RWPE2 (cell line): ENCODE data around the gene CUTA.
A peak's percentile ranks its signal among the peaks of the same experiment; 100 is the strongest.

Experiments
- ATAC-seq: fragments of 200-7000 bp; cut with Tn5 transposase; 3 replicates; pipeline ENCODE4 v1.9.1; 2021; ENCODE audit warnings: low read depth
- DNase-seq: peaks from one replicate; pipeline ENCODE4 v3.0.0-alpha.2; 2020; ENCODE audit warnings: low spot score
- H3K27ac ChIP-seq: fragments of 450-650 bp; 2 replicates; pipeline ENCODE4 v1.5.1; 2017; ENCODE audit warnings: mild to moderate bottlenecking; ENCODE audit not compliant: poor library complexity, severe bottlenecking
- H3K27me3 ChIP-seq: fragments of 250-450 bp; sonication (Bioruptor Pico); 2 replicates; pipeline ENCODE4 v1.5.1; 2021; ENCODE audit warnings: mild to moderate bottlenecking, moderate library complexity; ENCODE audit not compliant: insufficient read depth, poor library complexity, severe bottlenecking
- H3K36me3 ChIP-seq: fragments of 250-450 bp; sonication (Bioruptor Pico); 2 replicates; pipeline ENCODE4 v1.5.1; 2020; ENCODE audit warnings: low read depth, mild to moderate bottlenecking, moderate library complexity
- H3K4me1 ChIP-seq: fragments of 250-450 bp; sonication (Bioruptor Pico); 2 replicates; pipeline ENCODE4 v1.5.1; 2021; ENCODE audit warnings: mild to moderate bottlenecking, moderate library complexity; ENCODE audit not compliant: insufficient read depth, poor library complexity, severe bottlenecking
- H3K4me3 ChIP-seq: fragments of 250-450 bp; sonication (Bioruptor Pico); 2 replicates; pipeline ENCODE4 v1.5.1; 2021; ENCODE audit warnings: mild to moderate bottlenecking, moderate library complexity; ENCODE audit not compliant: severe bottlenecking
- H3K9me3 ChIP-seq: fragments of 250-450 bp; sonication (Bioruptor Pico); 2 replicates; pipeline ENCODE4 v1.5.1; 2021; ENCODE audit warnings: mild to moderate bottlenecking, moderate library complexity; ENCODE audit not compliant: severe bottlenecking
- TF ChIP-seq, protein P1 (sequence below): fragments of 450-650 bp; IDR thresholded peaks from one replicate; pipeline ENCODE4 v1.5.1; 2017; ENCODE audit warnings: mild to moderate bottlenecking, moderate library complexity; ENCODE audit not compliant: poor library complexity, severe bottlenecking

Gene CUTA

DNA sequence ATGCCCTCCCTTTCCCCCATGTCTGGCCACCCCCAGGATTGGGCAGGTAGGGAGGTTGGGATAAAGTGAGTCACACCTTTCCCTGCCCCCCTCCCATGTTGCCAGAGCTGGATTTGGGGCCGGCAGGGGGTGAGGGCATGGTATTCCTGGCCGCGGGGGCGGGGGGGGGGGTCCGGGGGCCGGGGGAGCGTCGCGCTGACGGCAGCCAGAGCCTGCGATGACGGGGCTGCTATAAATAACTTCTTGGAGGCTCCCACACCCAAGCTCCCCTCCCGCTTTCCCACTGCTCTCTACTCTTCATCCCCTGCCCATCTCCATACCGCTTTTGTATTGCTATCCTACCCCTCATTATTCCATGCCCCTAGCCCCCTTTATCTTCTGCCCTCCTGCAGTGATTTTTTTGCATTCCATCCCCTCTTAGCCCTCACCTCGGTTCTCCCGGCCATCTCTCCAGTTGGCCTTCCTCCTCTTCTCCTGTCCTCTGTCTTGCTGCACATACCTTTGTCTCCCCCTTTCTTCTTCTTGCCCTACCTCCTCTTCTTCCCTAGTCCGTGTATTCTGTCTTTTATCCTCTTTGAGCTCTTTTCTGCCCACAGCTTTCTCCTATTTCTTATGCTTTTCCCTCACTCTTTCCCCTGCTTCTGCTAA lies 15.8 kb upstream of the CUTA start:
- H3K9me3 ChIP-seq = no peaks in the 10 kb centered on the region
- ATAC-seq (no peak), DNase-seq (no peak)
- no peak overlapping the region for H3K27ac ChIP-seq
- peaks cover 25% of the 10 kb centered on the region for H3K4me1 ChIP-seq
- H3K27me3 ChIP-seq = no peaks in the 10 kb centered on the region
- H3K4me3 ChIP-seq = no peak overlapping the region
- peaks cover 29% of the 10 kb centered on the region for H3K36me3 ChIP-seq
- TF ChIP-seq, protein P1, sequence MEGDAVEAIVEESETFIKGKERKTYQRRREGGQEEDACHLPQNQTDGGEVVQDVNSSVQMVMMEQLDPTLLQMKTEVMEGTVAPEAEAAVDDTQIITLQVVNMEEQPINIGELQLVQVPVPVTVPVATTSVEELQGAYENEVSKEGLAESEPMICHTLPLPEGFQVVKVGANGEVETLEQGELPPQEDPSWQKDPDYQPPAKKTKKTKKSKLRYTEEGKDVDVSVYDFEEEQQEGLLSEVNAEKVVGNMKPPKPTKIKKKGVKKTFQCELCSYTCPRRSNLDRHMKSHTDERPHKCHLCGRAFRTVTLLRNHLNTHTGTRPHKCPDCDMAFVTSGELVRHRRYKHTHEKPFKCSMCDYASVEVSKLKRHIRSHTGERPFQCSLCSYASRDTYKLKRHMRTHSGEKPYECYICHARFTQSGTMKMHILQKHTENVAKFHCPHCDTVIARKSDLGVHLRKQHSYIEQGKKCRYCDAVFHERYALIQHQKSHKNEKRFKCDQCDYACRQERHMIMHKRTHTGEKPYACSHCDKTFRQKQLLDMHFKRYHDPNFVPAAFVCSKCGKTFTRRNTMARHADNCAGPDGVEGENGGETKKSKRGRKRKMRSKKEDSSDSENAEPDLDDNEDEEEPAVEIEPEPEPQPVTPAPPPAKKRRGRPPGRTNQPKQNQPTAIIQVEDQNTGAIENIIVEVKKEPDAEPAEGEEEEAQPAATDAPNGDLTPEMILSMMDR = no peak

GRCh38 chr6:33433001-33433543 lies 15.2 kb upstream of the CUTA start:
- DNase-seq (no peak), ATAC-seq (0 out of 3 replicates have a peak, but pooled peaks have one; percentile 6)
- no peak overlapping the region for H3K4me3 ChIP-seq
- H3K27me3 ChIP-seq = no peaks in the 10 kb centered on the region
- TF ChIP-seq, protein P1 = no peak
- no peaks in the 10 kb centered on the region for H3K9me3 ChIP-seq
- peaks cover 25% of the 10 kb centered on the region for H3K36me3 ChIP-seq
- H3K27ac ChIP-seq = no peak overlapping the region
- H3K4me1 ChIP-seq = peaks cover 30% of the 10 kb centered on the region

GRCh38 chr6:33432546-33432945 lies 14.6 kb upstream of the CUTA start:
- no peak for ATAC-seq
- Histone ChIP-seq H3K9me3 (no peaks in the 10 kb centered on the region), H3K4me1 (peaks cover 30% of the 10 kb centered on the region), H3K4me3 (no peak overlapping the region), H3K27ac (no peak overlapping the region), H3K27me3 (no peaks in the 10 kb centered on the region), H3K36me3 (peaks cover 23% of the 10 kb centered on the region)
- no peak for DNase-seq
- TF ChIP-seq, protein P1 = no peak

- H3K9me3 ChIP-seq = no peaks in the 10 kb centered on the region
- H3K4me1 ChIP-seq = peaks cover 30% of the 10 kb centered on the region
- no peak overlapping the region for H3K27ac ChIP-seq
- no peak for ATAC-seq
- H3K27me3 ChIP-seq = no peaks in the 10 kb centered on the region
- no peak for DNase-seq
- peaks cover 18% of the 10 kb centered on the region for H3K36me3 ChIP-seq
- TF ChIP-seq, protein P1 = no peak
- no peak overlapping the region for H3K4me3 ChIP-seq
Measured at GRCh38 chr6:33431880-33432541, 14.1 kb upstream of the CUTA start.
